Fibroblast of lung (primary cell): ENCODE measurements around the gene KIAA1755. TPM values are rescaled to one million over a fixed set of nuclear protein-coding genes. Genes with fewer than 3 reads are reported as not detected.

Experiments used
- DNase-seq, 2 donors: peaks; one replicate each; pipeline versions ENCODE4 v3.0.0 to v3.0.0-alpha.2; 2010; ENCODE audit warnings: low read depth in 2 of 2
- H2AFZ ChIP-seq: 2 replicates; pipeline ENCODE4 v1.5.1; 2012; ENCODE audit warnings: low read length, control low read depth, inconsistent platforms
- H3K27ac ChIP-seq: 2 replicates; pipeline ENCODE4 v1.5.1; 2011; ENCODE audit warnings: low read length, control low read depth; ENCODE audit not compliant: insufficient read depth
- H3K27me3 ChIP-seq: 2 replicates; pipeline ENCODE4 v1.5.1; 2011; ENCODE audit warnings: mild to moderate bottlenecking, low read length; ENCODE audit not compliant: control insufficient read depth, insufficient read depth
- H3K36me3 ChIP-seq: 2 replicates; pipeline ENCODE4 v1.5.1; 2011; ENCODE audit warnings: low read length; ENCODE audit not compliant: control insufficient read depth, insufficient read depth
- H3K4me1 ChIP-seq: 2 replicates; pipeline ENCODE4 v1.5.1; 2011; ENCODE audit warnings: low read length; ENCODE audit not compliant: control insufficient read depth, insufficient read depth; ENCODE audit errors: extremely low read depth
- H3K4me2 ChIP-seq: 2 replicates; pipeline ENCODE4 v1.5.1; 2011; ENCODE audit warnings: low read length, control low read depth; ENCODE audit not compliant: insufficient read depth; ENCODE audit errors: extremely low read depth
- H3K4me3 ChIP-seq, 4 experiments: fragments of 200-600 bp in 1 of 4; sonication (generic) in 1 of 4; replicated peaks in 1 of 4; 2 replicates each; pipeline ENCODE4 v1.5.1; 2011 to 2016; ENCODE audit warnings: low read length in 4 of 4, low read depth in 3 of 4, mild to moderate bottlenecking in 3 of 4, control low read depth in 2 of 4, inconsistent platforms in 1 of 4, mixed read lengths in 1 of 4; ENCODE audit not compliant: insufficient read depth in 1 of 4; ENCODE audit errors: control extremely low read depth in 1 of 4
- H3K79me2 ChIP-seq: 2 replicates; pipeline ENCODE4 v1.5.1; 2012; ENCODE audit warnings: mild to moderate bottlenecking, low read length, inconsistent platforms; ENCODE audit not compliant: control insufficient read depth, insufficient read depth
- H3K9ac ChIP-seq: 2 replicates; pipeline ENCODE4 v1.5.1; 2011; ENCODE audit warnings: mild to moderate bottlenecking, low read length, control low read depth; ENCODE audit not compliant: insufficient read depth
- H3K9me3 ChIP-seq: 2 replicates; pipeline ENCODE4 v1.5.1; 2012; ENCODE audit warnings: low read depth, low read length; ENCODE audit not compliant: control insufficient read depth, insufficient read depth
- H4K20me1 ChIP-seq: 2 replicates; pipeline ENCODE4 v1.5.1; 2011; ENCODE audit warnings: low read length; ENCODE audit not compliant: control insufficient read depth, insufficient read depth; ENCODE audit errors: extremely low read depth
- EZH2 ChIP-seq: IDR thresholded peaks from 2 replicates; pipeline ENCODE4 v1.5.1; 2012; ENCODE audit warnings: low read length, control low read depth, mild to moderate bottlenecking; ENCODE audit errors: missing control alignments
- polyA plus RNA-seq, 2 donors: library from polyadenylated mRNA; depleted of rRNA in 1 of 2; stranded (reverse) in 1 of 2; unstranded in 1 of 2; fragments of >200 nt; gene quantifications; 2 replicates each; pipeline ENCODE4 v1.2.1, GENCODE V29; 2011 to 2012; ENCODE audit warnings: missing spikeins in 1 of 2
- total RNA-seq: library from RNA; depleted of rRNA; stranded (reverse); fragments of >200 nt; gene quantifications from 2 replicates; pipeline ENCODE4 v1.2.1, GENCODE V29; 2014
- TF ChIP-seq, protein P1 (sequence below), 2 donors: IDR thresholded peaks in 1 of 2; conservative IDR thresholded peaks in 1 of 2; 1 replicate in 1 of 2; 2 replicates in 1 of 2; pipeline ENCODE4 v1.5.1; 2011 to 2012; ENCODE audit warnings: low read length in 2 of 2, control low read depth in 1 of 2, inconsistent platforms in 1 of 2, low read depth in 1 of 2, mild to moderate bottlenecking in 1 of 2

The KIAA1755 gene
- total and polyA plus RNA-seq, 2 donors (not counting 1 experiment from before 2014, with no cell fraction given) = 0.60 to 2.8 TPM

DNA sequence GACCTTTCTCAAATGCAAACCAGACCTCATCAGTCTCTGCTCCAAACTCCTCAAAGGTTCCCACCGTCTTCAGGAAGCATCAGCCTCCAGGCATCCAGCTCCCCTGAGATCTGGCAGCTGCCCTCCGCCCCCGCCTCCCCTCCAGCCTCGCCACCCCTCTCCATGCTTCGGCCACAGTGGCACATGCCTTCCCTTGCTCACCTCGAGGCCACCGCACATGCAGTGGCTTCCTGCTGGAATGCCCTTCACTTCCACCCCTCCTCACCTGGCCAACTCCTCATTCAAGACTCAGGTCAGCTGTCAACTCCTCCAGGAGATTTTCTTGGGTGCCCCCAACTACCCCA lies 13.4 kb downstream of the KIAA1755 start:
- Histone ChIP-seq H2AFZ (no peak overlapping the region), H3K4me3 (no peak overlapping the region), H3K36me3 (no peaks in the 10 kb centered on the region), H3K4me2 (no peak overlapping the region), H3K9me3 (no peaks in the 10 kb centered on the region), H3K27me3 (no peaks in the 10 kb centered on the region), H3K27ac (no peak overlapping the region), H3K9ac (no peak overlapping the region), H3K79me2 (no peaks in the 10 kb centered on the region), H3K4me1 (no peaks in the 10 kb centered on the region), H4K20me1 (no peaks in the 10 kb centered on the region)
- DNase-seq = no peak
- TF ChIP-seq, protein P1, sequence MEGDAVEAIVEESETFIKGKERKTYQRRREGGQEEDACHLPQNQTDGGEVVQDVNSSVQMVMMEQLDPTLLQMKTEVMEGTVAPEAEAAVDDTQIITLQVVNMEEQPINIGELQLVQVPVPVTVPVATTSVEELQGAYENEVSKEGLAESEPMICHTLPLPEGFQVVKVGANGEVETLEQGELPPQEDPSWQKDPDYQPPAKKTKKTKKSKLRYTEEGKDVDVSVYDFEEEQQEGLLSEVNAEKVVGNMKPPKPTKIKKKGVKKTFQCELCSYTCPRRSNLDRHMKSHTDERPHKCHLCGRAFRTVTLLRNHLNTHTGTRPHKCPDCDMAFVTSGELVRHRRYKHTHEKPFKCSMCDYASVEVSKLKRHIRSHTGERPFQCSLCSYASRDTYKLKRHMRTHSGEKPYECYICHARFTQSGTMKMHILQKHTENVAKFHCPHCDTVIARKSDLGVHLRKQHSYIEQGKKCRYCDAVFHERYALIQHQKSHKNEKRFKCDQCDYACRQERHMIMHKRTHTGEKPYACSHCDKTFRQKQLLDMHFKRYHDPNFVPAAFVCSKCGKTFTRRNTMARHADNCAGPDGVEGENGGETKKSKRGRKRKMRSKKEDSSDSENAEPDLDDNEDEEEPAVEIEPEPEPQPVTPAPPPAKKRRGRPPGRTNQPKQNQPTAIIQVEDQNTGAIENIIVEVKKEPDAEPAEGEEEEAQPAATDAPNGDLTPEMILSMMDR (conservative IDR thresholded peaks at IDR 0.05 in 1 of 2, IDR thresholded peaks at IDR 0.05 in 1 of 2; ENCODE audit: low read depth in 1 of 2, low read length in 2 of 2) = no peak
- TF ChIP-seq EZH2 = no peak

DNA sequence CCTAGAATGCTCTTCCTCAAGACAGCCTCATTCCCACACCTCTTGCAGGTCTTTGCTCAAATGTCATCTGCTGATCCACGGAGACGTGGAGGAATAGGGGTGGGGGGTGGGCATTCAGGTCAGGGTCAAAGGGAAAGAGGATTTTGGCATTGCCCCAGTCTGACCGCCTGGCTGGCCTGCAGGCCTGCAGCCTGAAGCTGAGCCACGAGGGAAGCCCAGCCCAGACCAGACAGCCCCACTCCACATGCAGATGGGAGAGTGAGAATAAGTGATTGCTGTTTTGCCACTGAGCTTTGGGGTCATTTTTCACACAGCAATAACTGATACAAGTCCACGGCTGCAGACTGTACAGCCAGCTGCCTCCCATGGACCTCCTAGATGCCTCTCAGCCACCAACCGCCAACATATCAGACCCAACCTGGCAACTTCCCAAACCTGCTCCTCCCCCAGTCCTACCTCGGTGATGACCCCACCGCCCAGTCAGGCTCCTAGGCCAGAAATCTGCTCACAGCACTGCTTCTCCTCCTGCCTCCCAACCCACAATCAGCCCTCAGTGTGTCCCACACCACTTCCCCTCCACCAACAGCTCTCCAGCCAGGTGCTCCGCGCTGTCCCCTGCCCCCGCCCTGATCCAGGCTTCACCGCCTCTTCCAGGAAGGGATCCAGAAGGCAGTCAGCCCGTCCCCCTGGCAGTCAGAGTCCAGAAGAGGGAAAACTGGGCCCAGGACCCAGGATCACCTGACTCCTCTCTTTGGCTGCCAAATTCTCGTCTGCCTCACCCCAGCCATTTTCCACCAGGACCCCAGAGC lies 14.0 kb downstream of the KIAA1755 start:
- no peak overlapping the region for H3K27ac ChIP-seq

DNA sequence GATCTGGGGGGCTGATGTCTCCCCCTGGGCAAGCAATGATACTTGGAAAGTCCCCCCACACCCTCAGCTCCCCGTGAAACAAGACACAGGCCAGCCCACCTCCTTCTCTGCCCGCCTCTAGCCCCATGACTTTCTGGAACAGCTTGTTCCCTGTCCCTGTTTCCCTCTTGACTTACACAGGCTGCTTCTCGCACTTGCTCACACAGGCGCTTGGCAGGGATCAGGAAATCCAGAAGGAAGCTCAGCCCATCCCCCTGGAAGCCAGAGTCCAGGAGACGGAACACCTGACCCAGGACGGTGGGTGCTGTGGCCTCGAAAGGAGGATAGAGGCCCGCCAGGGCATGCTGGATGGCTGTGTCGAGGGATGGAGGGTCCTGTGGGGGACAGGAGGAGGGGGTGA lies 14.8 kb downstream of the KIAA1755 start:
- Histone ChIP-seq H3K9me3 (no peaks in the 10 kb centered on the region), H3K27me3 (no peaks in the 10 kb centered on the region), H3K79me2 (no peaks in the 10 kb centered on the region), H3K4me2 (no peak overlapping the region), H3K4me3 (no peak overlapping the region), H3K4me1 (no peaks in the 10 kb centered on the region), H4K20me1 (no peaks in the 10 kb centered on the region), H3K9ac (no peak overlapping the region), H3K36me3 (no peaks in the 10 kb centered on the region), H2AFZ (no peak overlapping the region), H3K27ac (no peak overlapping the region)
- DNase-seq = no peak
- TF ChIP-seq, protein P1 (conservative IDR thresholded peaks at IDR 0.05 in 1 of 2, IDR thresholded peaks at IDR 0.05 in 1 of 2; ENCODE audit: low read depth in 1 of 2, low read length in 2 of 2) = no peak
- no peak for TF ChIP-seq EZH2

More for the DNA sequence above, 14.0 kb downstream of the KIAA1755 start:
- H3K4me2 ChIP-seq = no peak overlapping the region
- H3K9me3 ChIP-seq = no peaks in the 10 kb centered on the region
- DNase-seq = peak in 1 of 2 donors; percentile 53
- H3K9ac ChIP-seq = no peak overlapping the region
- no peak overlapping the region for H3K4me3 ChIP-seq
- no peaks in the 10 kb centered on the region for H3K27me3 ChIP-seq
- no peaks in the 10 kb centered on the region for H3K4me1 ChIP-seq
- no peaks in the 10 kb centered on the region for H3K79me2 ChIP-seq
- H3K36me3 ChIP-seq = no peaks in the 10 kb centered on the region
- H2AFZ ChIP-seq = no peak overlapping the region
- H4K20me1 ChIP-seq = no peaks in the 10 kb centered on the region
- TF ChIP-seq, protein P1 (conservative IDR thresholded peaks at IDR 0.05 in 1 of 2, IDR thresholded peaks at IDR 0.05 in 1 of 2; ENCODE audit: low read depth in 1 of 2, low read length in 2 of 2) = no peak
- no peak for TF ChIP-seq EZH2
